ENCODE results near the gene PANK2. TPM values are rescaled to one million over a fixed set of nuclear protein-coding genes. Genes with fewer than 3 reads are reported as not detected.

The PANK2 gene
- total and polyA plus RNA-seq, 2 of the 8 experiments (the other 6 are each of a cell fraction or from before 2014, with no cell fraction given): 17.1 to 57.5 TPM

GRCh38 chr20:3854462-3854871 is 34.7 kb upstream of the PANK2 start (continued):
- TF ChIP-seq, protein P1, sequence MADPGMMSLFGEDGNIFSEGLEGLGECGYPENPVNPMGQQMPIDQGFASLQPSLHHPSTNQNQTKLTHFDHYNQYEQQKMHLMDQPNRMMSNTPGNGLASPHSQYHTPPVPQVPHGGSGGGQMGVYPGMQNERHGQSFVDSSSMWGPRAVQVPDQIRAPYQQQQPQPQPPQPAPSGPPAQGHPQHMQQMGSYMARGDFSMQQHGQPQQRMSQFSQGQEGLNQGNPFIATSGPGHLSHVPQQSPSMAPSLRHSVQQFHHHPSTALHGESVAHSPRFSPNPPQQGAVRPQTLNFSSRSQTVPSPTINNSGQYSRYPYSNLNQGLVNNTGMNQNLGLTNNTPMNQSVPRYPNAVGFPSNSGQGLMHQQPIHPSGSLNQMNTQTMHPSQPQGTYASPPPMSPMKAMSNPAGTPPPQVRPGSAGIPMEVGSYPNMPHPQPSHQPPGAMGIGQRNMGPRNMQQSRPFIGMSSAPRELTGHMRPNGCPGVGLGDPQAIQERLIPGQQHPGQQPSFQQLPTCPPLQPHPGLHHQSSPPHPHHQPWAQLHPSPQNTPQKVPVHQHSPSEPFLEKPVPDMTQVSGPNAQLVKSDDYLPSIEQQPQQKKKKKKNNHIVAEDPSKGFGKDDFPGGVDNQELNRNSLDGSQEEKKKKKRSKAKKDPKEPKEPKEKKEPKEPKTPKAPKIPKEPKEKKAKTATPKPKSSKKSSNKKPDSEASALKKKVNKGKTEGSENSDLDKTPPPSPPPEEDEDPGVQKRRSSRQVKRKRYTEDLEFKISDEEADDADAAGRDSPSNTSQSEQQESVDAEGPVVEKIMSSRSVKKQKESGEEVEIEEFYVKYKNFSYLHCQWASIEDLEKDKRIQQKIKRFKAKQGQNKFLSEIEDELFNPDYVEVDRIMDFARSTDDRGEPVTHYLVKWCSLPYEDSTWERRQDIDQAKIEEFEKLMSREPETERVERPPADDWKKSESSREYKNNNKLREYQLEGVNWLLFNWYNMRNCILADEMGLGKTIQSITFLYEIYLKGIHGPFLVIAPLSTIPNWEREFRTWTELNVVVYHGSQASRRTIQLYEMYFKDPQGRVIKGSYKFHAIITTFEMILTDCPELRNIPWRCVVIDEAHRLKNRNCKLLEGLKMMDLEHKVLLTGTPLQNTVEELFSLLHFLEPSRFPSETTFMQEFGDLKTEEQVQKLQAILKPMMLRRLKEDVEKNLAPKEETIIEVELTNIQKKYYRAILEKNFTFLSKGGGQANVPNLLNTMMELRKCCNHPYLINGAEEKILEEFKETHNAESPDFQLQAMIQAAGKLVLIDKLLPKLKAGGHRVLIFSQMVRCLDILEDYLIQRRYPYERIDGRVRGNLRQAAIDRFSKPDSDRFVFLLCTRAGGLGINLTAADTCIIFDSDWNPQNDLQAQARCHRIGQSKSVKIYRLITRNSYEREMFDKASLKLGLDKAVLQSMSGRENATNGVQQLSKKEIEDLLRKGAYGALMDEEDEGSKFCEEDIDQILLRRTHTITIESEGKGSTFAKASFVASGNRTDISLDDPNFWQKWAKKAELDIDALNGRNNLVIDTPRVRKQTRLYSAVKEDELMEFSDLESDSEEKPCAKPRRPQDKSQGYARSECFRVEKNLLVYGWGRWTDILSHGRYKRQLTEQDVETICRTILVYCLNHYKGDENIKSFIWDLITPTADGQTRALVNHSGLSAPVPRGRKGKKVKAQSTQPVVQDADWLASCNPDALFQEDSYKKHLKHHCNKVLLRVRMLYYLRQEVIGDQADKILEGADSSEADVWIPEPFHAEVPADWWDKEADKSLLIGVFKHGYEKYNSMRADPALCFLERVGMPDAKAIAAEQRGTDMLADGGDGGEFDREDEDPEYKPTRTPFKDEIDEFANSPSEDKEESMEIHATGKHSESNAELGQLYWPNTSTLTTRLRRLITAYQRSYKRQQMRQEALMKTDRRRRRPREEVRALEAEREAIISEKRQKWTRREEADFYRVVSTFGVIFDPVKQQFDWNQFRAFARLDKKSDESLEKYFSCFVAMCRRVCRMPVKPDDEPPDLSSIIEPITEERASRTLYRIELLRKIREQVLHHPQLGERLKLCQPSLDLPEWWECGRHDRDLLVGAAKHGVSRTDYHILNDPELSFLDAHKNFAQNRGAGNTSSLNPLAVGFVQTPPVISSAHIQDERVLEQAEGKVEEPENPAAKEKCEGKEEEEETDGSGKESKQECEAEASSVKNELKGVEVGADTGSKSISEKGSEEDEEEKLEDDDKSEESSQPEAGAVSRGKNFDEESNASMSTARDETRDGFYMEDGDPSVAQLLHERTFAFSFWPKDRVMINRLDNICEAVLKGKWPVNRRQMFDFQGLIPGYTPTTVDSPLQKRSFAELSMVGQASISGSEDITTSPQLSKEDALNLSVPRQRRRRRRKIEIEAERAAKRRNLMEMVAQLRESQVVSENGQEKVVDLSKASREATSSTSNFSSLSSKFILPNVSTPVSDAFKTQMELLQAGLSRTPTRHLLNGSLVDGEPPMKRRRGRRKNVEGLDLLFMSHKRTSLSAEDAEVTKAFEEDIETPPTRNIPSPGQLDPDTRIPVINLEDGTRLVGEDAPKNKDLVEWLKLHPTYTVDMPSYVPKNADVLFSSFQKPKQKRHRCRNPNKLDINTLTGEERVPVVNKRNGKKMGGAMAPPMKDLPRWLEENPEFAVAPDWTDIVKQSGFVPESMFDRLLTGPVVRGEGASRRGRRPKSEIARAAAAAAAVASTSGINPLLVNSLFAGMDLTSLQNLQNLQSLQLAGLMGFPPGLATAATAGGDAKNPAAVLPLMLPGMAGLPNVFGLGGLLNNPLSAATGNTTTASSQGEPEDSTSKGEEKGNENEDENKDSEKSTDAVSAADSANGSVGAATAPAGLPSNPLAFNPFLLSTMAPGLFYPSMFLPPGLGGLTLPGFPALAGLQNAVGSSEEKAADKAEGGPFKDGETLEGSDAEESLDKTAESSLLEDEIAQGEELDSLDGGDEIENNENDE (IDR thresholded peaks at IDR 0.05; ENCODE audit: insufficient replicate concordance, low read length): no peak
- TF ChIP-seq SP1 (IDR thresholded peaks at IDR 0.05; ENCODE audit: low read depth, low read length) (no peak), ZNF274 (IDR thresholded peaks at IDR 0.05; ENCODE audit: borderline replicate concordance, extremely low read depth, low read length) (no peak), NRF1 (IDR thresholded peaks at IDR 0.05; ENCODE audit: low read depth, low read length) (no peak)
